Stimulated activated naive CD4-positive, alpha-beta T cell (primary cell): ENCODE measurements around the gene RPN2.

ENCODE experiments used
- DNase-seq, 6 experiments: peaks; one replicate each; lab custom pipeline; 2025; lab: John Stamatoyannopoulos, UW

RPN2 gene

GRCh38 chr20:37218976-37219375 lies 39.8 kb downstream of the RPN2 start:
- no peak for DNase-seq

GRCh38 chr20:37219751-37220668 lies 40.9 kb downstream of the RPN2 start:
- no peak for DNase-seq

GRCh38 chr20:37220731-37221130 lies 41.6 kb downstream of the RPN2 start:
- no peak for DNase-seq

GRCh38 chr20:37222086-37222485 lies 43.0 kb downstream of the RPN2 start:
- DNase-seq, result no peak

GRCh38 chr20:37223053-37223452 lies 43.9 kb downstream of the RPN2 start:
- no peak for DNase-seq

GRCh38 chr20:37225146-37225545 lies 46.0 kb downstream of the RPN2 start:
- DNase-seq, result no peak

GRCh38 chr20:37226889-37227288 lies 47.8 kb downstream of the RPN2 start:
- no peak for DNase-seq

- no peak for DNase-seq
Measured at GRCh38 chr20:37228082-37228481, 49.0 kb downstream of the RPN2 start.

- DNase-seq, result no peak
Measured at GRCh38 chr20:37228656-37229055, 49.5 kb downstream of the RPN2 start.

- no peak for DNase-seq
Measured at GRCh38 chr20:37229357-37229756, 50.2 kb downstream of the RPN2 start.

GRCh38 chr20:37230200-37230599 lies 51.1 kb downstream of the RPN2 start:
- DNase-seq, result no peak

- DNase-seq, result no peak
Measured at GRCh38 chr20:37231947-37232630, 53.0 kb downstream of the RPN2 start.

GRCh38 chr20:37233548-37234253 lies 54.6 kb downstream of the RPN2 start:
- no peak for DNase-seq

- DNase-seq, result no peak
Measured at GRCh38 chr20:37234254-37234581, 55.1 kb downstream of the RPN2 start.

GRCh38 chr20:37235065-37235464 lies 55.9 kb downstream of the RPN2 start:
- DNase-seq, result no peak

GRCh38 chr20:37236462-37236861 lies 57.3 kb downstream of the RPN2 start:
- no peak for DNase-seq

- DNase-seq, result no peak
Measured at GRCh38 chr20:37237656-37238055, 58.5 kb downstream of the RPN2 start.

- no peak for DNase-seq
Measured at GRCh38 chr20:37238426-37238825, 59.3 kb downstream of the RPN2 start.

GRCh38 chr20:37238935-37239451 lies 59.9 kb downstream of the RPN2 start:
- no peak for DNase-seq

GRCh38 chr20:37240337-37241067 lies 61.4 kb downstream of the RPN2 start:
- DNase-seq, result no peak

GRCh38 chr20:37242503-37242902 lies 63.4 kb downstream of the RPN2 start:
- DNase-seq, result no peak
